Activated CD8-positive, alpha-beta T cell treated with anti-CD3 and anti-CD28 coated beads, Interleukin-2, amount 10 ng/mL, durations not matched to agents 7 days and 5 days (primary cell): ENCODE results near the gene CACNA1C. TPM values are rescaled to one million over a fixed set of nuclear protein-coding genes. Genes with fewer than 3 reads are reported as not detected.

Source experiments
- ATAC-seq: fragments of 150-1000 bp; cut with Tn5 transposase; one replicate; pipeline ENCODE4 v1.10.0; 2021; ENCODE audit warnings: moderate library complexity
- CTCF ChIA-PET: fragments of 350-600 bp; sonication (Branson Sonifier 250); formaldehyde crosslinking; loops from one replicate; lab custom pipeline; 2021; ENCODE audit warnings: antibody characterized with exemption; lab: Charles Lee
- POLR2A ChIA-PET: fragments of 350-600 bp; sonication (Branson Sonifier 250); formaldehyde crosslinking; loops from one replicate; lab custom pipeline; 2021; ENCODE audit warnings: antibody characterized with exemption; lab: Charles Lee
- DNase-seq: peaks from one replicate; pipeline ENCODE4 v3.0.0-alpha.2; 2020
- H3K27ac Mint-ChIP-seq: one replicate; pipeline ENCODE4 v1.8.0; 2021; ENCODE audit warnings: mild to moderate bottlenecking, mixed read lengths
- H3K27me3 Mint-ChIP-seq: one replicate; pipeline ENCODE4 v1.8.0; 2021; ENCODE audit warnings: low read depth, mixed read lengths
- H3K36me3 Mint-ChIP-seq: one replicate; pipeline ENCODE4 v1.8.0; 2021; ENCODE audit warnings: low read depth, mixed read lengths
- H3K4me1 Mint-ChIP-seq: one replicate; pipeline ENCODE4 v1.8.0; 2021; ENCODE audit warnings: low read depth, mixed read lengths
- H3K4me3 Mint-ChIP-seq: one replicate; pipeline ENCODE4 v1.8.0; 2021; ENCODE audit warnings: mild to moderate bottlenecking, mixed read lengths
- H3K9me3 Mint-ChIP-seq: one replicate; pipeline ENCODE4 v1.8.0; 2022; ENCODE audit warnings: mixed read lengths; ENCODE audit not compliant: insufficient read depth
- total RNA-seq, 2 experiments: library from RNA; stranded (reverse); gene quantifications; one replicate each; pipeline ENCODE4 v1.2.3, GENCODE V29; 2021

The CACNA1C gene
- total RNA-seq, 2 experiments from 2014 or later, result 0.08 TPM

- no peak overlapping the region for H3K27ac Mint-ChIP-seq
- DNase-seq (peak; percentile 22), ATAC-seq (no peak)
- H3K4me1 Mint-ChIP-seq, result peaks cover 5% of the 10 kb centered on the region
- H3K36me3 Mint-ChIP-seq, result no peaks in the 10 kb centered on the region
- H3K9me3 Mint-ChIP-seq, result no peaks in the 10 kb centered on the region
- peaks cover 35% of the 10 kb centered on the region for H3K27me3 Mint-ChIP-seq
- POLR2A ChIA-PET, result no interaction called here
- no peak overlapping the region for H3K4me3 Mint-ChIP-seq
- CTCF ChIA-PET, result interaction anchor here (1.1 kb wide), 1 partner anchor 9 kb away, joined by 3 read pairs; no protein-coding TSS in a partner anchor
These were observed 571.9 kb downstream of the CACNA1C start for GRCh38 chr12:2624543-2625288.

DNA sequence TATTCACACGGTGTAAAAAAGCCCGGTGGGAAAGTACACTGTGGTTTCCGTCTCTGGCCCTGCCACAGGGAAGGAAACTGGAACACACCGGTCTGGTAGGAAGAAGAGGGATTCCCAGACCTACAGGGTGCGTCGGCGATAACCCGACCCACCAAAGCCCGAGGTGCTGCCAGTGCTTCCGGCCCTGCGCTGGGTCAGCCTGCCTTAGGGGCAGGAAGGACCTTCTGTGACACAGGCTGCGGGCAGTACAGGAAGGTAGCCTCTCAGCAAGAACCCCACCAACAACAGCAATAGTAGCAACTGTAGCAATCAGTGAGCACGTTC lies 572.5 kb downstream of the CACNA1C start:
- ChIA-PET POLR2A (no interaction called here), CTCF (no interaction called here)
- Mint-ChIP-seq H3K4me3 (no peak overlapping the region), H3K4me1 (peaks cover 5% of the 10 kb centered on the region), H3K9me3 (no peaks in the 10 kb centered on the region), H3K27me3 (peaks cover 33% of the 10 kb centered on the region), H3K27ac (no peak overlapping the region), H3K36me3 (no peaks in the 10 kb centered on the region)
- ATAC-seq, result no peak
- no peak for DNase-seq

- no peak for DNase-seq
- POLR2A ChIA-PET, result no interaction called here
- Mint-ChIP-seq H3K4me3 (no peak overlapping the region), H3K36me3 (no peaks in the 10 kb centered on the region), H3K27me3 (peaks cover 36% of the 10 kb centered on the region), H3K9me3 (no peaks in the 10 kb centered on the region), H3K27ac (no peak overlapping the region), H3K4me1 (no peaks in the 10 kb centered on the region)
- CTCF ChIA-PET, result no interaction called here
- no peak for ATAC-seq
These were observed 574.5 kb downstream of the CACNA1C start for GRCh38 chr12:2627076-2627834.

DNA sequence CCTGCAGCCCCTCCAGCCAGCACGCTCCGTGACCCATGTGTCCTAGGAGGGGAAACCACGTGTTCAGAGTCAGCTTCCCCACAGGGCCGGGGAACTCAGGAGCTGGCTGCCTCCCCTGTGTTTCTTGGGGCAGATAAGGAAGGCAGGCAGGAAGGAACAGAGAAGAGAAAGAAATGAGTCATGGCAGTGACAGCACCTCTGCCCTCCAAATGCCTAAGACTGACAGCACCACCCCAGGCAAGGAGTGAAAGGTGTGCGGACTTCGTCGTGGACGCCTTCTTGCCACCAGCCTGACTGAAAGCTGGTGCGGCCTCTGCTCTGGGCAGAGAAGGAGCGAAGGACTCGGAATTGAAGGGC lies 575.0 kb downstream of the CACNA1C start:
- Mint-ChIP-seq H3K27me3 (peaks cover 31% of the 10 kb centered on the region), H3K27ac (no peak overlapping the region), H3K4me3 (no peak overlapping the region), H3K9me3 (no peaks in the 10 kb centered on the region), H3K4me1 (no peaks in the 10 kb centered on the region), H3K36me3 (no peaks in the 10 kb centered on the region)
- ChIA-PET CTCF (no interaction called here), POLR2A (no interaction called here)
- ATAC-seq, result no peak
- DNase-seq, result no peak

DNA sequence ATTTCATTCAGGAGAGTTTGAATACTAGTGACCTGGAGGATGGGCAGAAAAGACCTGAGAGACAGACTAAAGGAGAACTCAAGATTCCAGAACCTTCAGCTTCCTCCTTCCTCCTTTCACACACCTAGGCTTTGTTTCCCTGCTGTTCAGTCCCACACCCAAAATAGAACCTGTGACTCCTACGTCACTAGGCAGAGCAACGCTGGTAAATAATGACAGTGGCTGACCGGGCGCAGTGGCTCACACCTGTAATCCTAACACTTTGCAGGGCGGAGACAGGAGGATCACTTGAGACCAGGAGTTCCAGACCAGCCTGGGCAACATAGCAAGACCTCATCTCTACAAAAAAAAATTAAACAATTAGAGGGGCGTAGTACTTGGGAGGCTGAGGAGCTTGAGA lies 575.6 kb downstream of the CACNA1C start:
- peaks cover 31% of the 10 kb centered on the region for H3K27me3 Mint-ChIP-seq
- no peak overlapping the region for H3K4me3 Mint-ChIP-seq
- DNase-seq (no peak), ATAC-seq (no peak)
- H3K27ac Mint-ChIP-seq, result no peak overlapping the region
- POLR2A ChIA-PET, result no interaction called here
- CTCF ChIA-PET, result no interaction called here
- no peaks in the 10 kb centered on the region for H3K36me3 Mint-ChIP-seq
- H3K9me3 Mint-ChIP-seq, result no peaks in the 10 kb centered on the region
- no peaks in the 10 kb centered on the region for H3K4me1 Mint-ChIP-seq

GRCh38 chr12:2629051-2629450 lies 576.3 kb downstream of the CACNA1C start:
- DNase-seq (no peak), ATAC-seq (no peak)
- ChIA-PET CTCF (no interaction called here), POLR2A (no interaction called here)
- Mint-ChIP-seq H3K4me3 (no peak overlapping the region), H3K9me3 (no peaks in the 10 kb centered on the region), H3K27ac (no peak overlapping the region), H3K27me3 (peaks cover 31% of the 10 kb centered on the region), H3K36me3 (no peaks in the 10 kb centered on the region), H3K4me1 (no peaks in the 10 kb centered on the region)

GRCh38 chr12:2631653-2632350 lies 579.0 kb downstream of the CACNA1C start:
- no peak for ATAC-seq
- Mint-ChIP-seq H3K4me1 (no peaks in the 10 kb centered on the region), H3K9me3 (no peaks in the 10 kb centered on the region), H3K27ac (no peak overlapping the region), H3K36me3 (no peaks in the 10 kb centered on the region), H3K27me3 (peaks cover 35% of the 10 kb centered on the region), H3K4me3 (no peak overlapping the region)
- ChIA-PET POLR2A (no interaction called here), CTCF (no interaction called here)
- no peak for DNase-seq

DNA sequence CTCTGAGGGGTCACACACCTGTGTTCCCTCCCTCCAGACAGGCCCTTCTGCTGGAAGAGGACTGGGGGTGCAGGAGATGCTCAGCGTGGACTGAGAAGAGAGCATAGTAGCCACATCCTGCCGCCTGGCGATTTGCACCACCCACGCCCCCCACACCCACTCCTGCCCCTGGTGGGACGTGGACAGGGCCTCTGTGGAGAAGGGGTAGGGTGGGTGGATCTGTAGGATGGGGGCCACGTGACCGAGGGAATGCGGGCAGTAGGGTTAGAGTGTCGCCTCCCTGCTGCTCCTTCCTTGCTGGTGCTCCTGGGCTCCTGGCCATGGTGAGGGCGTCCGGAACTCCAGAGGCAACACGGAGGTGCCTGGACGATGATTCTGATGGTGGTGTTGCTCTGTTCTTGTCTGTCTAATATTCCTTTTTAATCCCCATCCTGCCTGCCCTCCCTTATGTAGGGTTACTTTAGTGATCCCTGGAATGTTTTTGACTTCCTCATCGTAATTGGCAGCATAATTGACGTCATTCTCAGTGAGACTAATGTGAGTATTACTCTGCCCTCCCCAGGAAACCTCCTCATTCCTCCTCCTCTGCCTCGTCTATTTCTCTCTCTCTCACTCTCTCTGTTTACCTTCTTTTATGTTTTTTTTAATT lies 580.5 kb downstream of the CACNA1C start:
- no peaks in the 10 kb centered on the region for H3K9me3 Mint-ChIP-seq
- no peaks in the 10 kb centered on the region for H3K36me3 Mint-ChIP-seq
- H3K4me3 Mint-ChIP-seq, result no peak overlapping the region
- ATAC-seq (no peak), DNase-seq (no peak)
- POLR2A ChIA-PET, result no interaction called here
- no peak overlapping the region for H3K27ac Mint-ChIP-seq
- no peaks in the 10 kb centered on the region for H3K4me1 Mint-ChIP-seq
- peaks cover 27% of the 10 kb centered on the region for H3K27me3 Mint-ChIP-seq
- CTCF ChIA-PET, result interaction anchor here (0.9 kb wide), 1 partner anchor 9 kb away, joined by 3 read pairs; no protein-coding TSS in a partner anchor

GRCh38 chr12:2633825-2634200 lies 581.0 kb downstream of the CACNA1C start:
- no peak for DNase-seq
- CTCF ChIA-PET, result interaction anchor here (0.9 kb wide), 1 partner anchor 10 kb away, joined by 3 read pairs; no protein-coding TSS in a partner anchor
- H3K36me3 Mint-ChIP-seq, result no peaks in the 10 kb centered on the region
- POLR2A ChIA-PET, result no interaction called here
- no peak overlapping the region for H3K4me3 Mint-ChIP-seq
- no peaks in the 10 kb centered on the region for H3K4me1 Mint-ChIP-seq
- H3K27ac Mint-ChIP-seq, result no peak overlapping the region
- no peak for ATAC-seq
- H3K9me3 Mint-ChIP-seq, result no peaks in the 10 kb centered on the region
- H3K27me3 Mint-ChIP-seq, result peaks cover 23% of the 10 kb centered on the region

GRCh38 chr12:2634471-2634870 lies 581.7 kb downstream of the CACNA1C start:
- H3K36me3 Mint-ChIP-seq, result no peaks in the 10 kb centered on the region
- no peak for ATAC-seq
- H3K27me3 Mint-ChIP-seq, result peaks cover 16% of the 10 kb centered on the region
- CTCF ChIA-PET, result interaction anchor here (0.9 kb wide), 1 partner anchor 10 kb away, joined by 3 read pairs; no protein-coding TSS in a partner anchor
- POLR2A ChIA-PET, result no interaction called here
- DNase-seq, result no peak
- H3K4me3 Mint-ChIP-seq, result no peak overlapping the region
- no peaks in the 10 kb centered on the region for H3K9me3 Mint-ChIP-seq
- no peak overlapping the region for H3K27ac Mint-ChIP-seq
- no peaks in the 10 kb centered on the region for H3K4me1 Mint-ChIP-seq

- CTCF ChIA-PET, result no interaction called here
- DNase-seq (no peak), ATAC-seq (no peak)
- H3K27me3 Mint-ChIP-seq, result peaks cover 10% of the 10 kb centered on the region
- H3K9me3 Mint-ChIP-seq, result no peaks in the 10 kb centered on the region
- H3K4me1 Mint-ChIP-seq, result peaks cover 8% of the 10 kb centered on the region
- H3K4me3 Mint-ChIP-seq, result no peak overlapping the region
- no peak overlapping the region for H3K27ac Mint-ChIP-seq
- POLR2A ChIA-PET, result no interaction called here
- no peaks in the 10 kb centered on the region for H3K36me3 Mint-ChIP-seq
These were observed 584.1 kb downstream of the CACNA1C start for GRCh38 chr12:2636741-2637340.
